Measurements from ENCODE around the gene TTC16.
A peak's percentile ranks its signal among the peaks of the same experiment; 100 is the strongest.
"Not testable (repeated sequence)": the region's sequence is repeated elsewhere in the genome, so short reads cannot be mapped to it uniquely, and the experiment has no call there.

TTC16 gene

GRCh38 chr9:127753622-127754021 is 37.7 kb downstream of the TTC16 start:
- no peaks in the 10 kb centered on the region for H3K4me1 ChIP-seq (ENCODE audit: control insufficient read depth in 2 of 2, insufficient read depth in 2 of 2, low read length in 2 of 2)
- peaks cover 7 to 19% of the 10 kb centered on the region in 2 donors for H3K27me3 ChIP-seq (ENCODE audit: control insufficient read depth in 2 of 2, insufficient read depth in 2 of 2, low read length in 2 of 2)
- no peaks in the 10 kb centered on the region for H3K9me3 ChIP-seq (ENCODE audit: control insufficient read depth in 2 of 2, low read length in 2 of 2)
- H3K36me3 ChIP-seq (ENCODE audit: control insufficient read depth in 2 of 2, insufficient read depth in 2 of 2, low read length in 2 of 2), result peaks cover 0 to 10% of the 10 kb centered on the region in 2 donors
- H3K4me3 ChIP-seq (ENCODE audit: low read length in 2 of 2), result no peak overlapping the region
- H3K9ac ChIP-seq (ENCODE audit: low read depth in 1 of 2, low read length in 2 of 2), result no peak overlapping the region
- no peak overlapping the region for H3K27ac ChIP-seq (ENCODE audit: low read depth in 2 of 2, low read length in 2 of 2)

GRCh38 chr9:127754099-127755060 is 38.5 kb downstream of the TTC16 start:
- Histone ChIP-seq H3K36me3 (ENCODE audit: control insufficient read depth in 2 of 2, insufficient read depth in 2 of 2, low read length in 2 of 2) (peaks cover 0 to 6% of the 10 kb centered on the region in 2 donors), H3K9ac (ENCODE audit: low read depth in 1 of 2, low read length in 2 of 2) (no peak overlapping the region), H3K4me3 (ENCODE audit: low read length in 2 of 2) (no peak overlapping the region), H3K9me3 (ENCODE audit: control insufficient read depth in 2 of 2, low read length in 2 of 2) (no peaks in the 10 kb centered on the region), H3K27ac (ENCODE audit: low read depth in 2 of 2, low read length in 2 of 2) (no peak overlapping the region), H3K27me3 (ENCODE audit: control insufficient read depth in 2 of 2, insufficient read depth in 2 of 2, low read length in 2 of 2) (peaks cover 7 to 19% of the 10 kb centered on the region in 2 donors), H3K4me1 (ENCODE audit: control insufficient read depth in 2 of 2, insufficient read depth in 2 of 2, low read length in 2 of 2) (no peaks in the 10 kb centered on the region)

- Histone ChIP-seq H3K27ac (ENCODE audit: low read depth in 2 of 2, low read length in 2 of 2) (no peak overlapping the region), H3K9me3 (ENCODE audit: control insufficient read depth in 2 of 2, low read length in 2 of 2) (no peaks in the 10 kb centered on the region), H3K4me1 (ENCODE audit: control insufficient read depth in 2 of 2, insufficient read depth in 2 of 2, low read length in 2 of 2) (no peaks in the 10 kb centered on the region), H3K9ac (ENCODE audit: low read depth in 1 of 2, low read length in 2 of 2) (no peak overlapping the region), H3K27me3 (ENCODE audit: control insufficient read depth in 2 of 2, insufficient read depth in 2 of 2, low read length in 2 of 2) (peaks cover 7 to 19% of the 10 kb centered on the region in 2 donors), H3K36me3 (ENCODE audit: control insufficient read depth in 2 of 2, insufficient read depth in 2 of 2, low read length in 2 of 2) (peaks cover 0 to 3% of the 10 kb centered on the region in 2 donors), H3K4me3 (ENCODE audit: low read length in 2 of 2) (no peak overlapping the region)
Observed at GRCh38 chr9:127755061-127756060, 39.5 kb downstream of the TTC16 start.

- Histone ChIP-seq H3K27ac (ENCODE audit: low read depth in 2 of 2, low read length in 2 of 2) (no peak overlapping the region), H3K36me3 (ENCODE audit: control insufficient read depth in 2 of 2, insufficient read depth in 2 of 2, low read length in 2 of 2) (no peaks in the 10 kb centered on the region), H3K4me1 (ENCODE audit: control insufficient read depth in 2 of 2, insufficient read depth in 2 of 2, low read length in 2 of 2) (no peaks in the 10 kb centered on the region), H3K4me3 (ENCODE audit: low read length in 2 of 2) (no peak overlapping the region), H3K9me3 (ENCODE audit: control insufficient read depth in 2 of 2, low read length in 2 of 2) (no peaks in the 10 kb centered on the region), H3K27me3 (ENCODE audit: control insufficient read depth in 2 of 2, insufficient read depth in 2 of 2, low read length in 2 of 2) (peaks cover 7 to 19% of the 10 kb centered on the region in 2 donors), H3K9ac (ENCODE audit: low read depth in 1 of 2, low read length in 2 of 2) (no peak overlapping the region)
Observed at GRCh38 chr9:127756233-127756632, 40.4 kb downstream of the TTC16 start.

GRCh38 chr9:127756776-127757175 is 40.9 kb downstream of the TTC16 start:
- peaks cover 7 to 19% of the 10 kb centered on the region in 2 donors for H3K27me3 ChIP-seq (ENCODE audit: control insufficient read depth in 2 of 2, insufficient read depth in 2 of 2, low read length in 2 of 2)

GRCh38 chr9:127758843-127759242 is 43.0 kb downstream of the TTC16 start:
- Histone ChIP-seq H3K36me3 (ENCODE audit: control insufficient read depth in 2 of 2, insufficient read depth in 2 of 2, low read length in 2 of 2) (no peaks in the 10 kb centered on the region), H3K9ac (ENCODE audit: low read depth in 1 of 2, low read length in 2 of 2) (no peak overlapping the region), H3K9me3 (ENCODE audit: control insufficient read depth in 2 of 2, low read length in 2 of 2) (no peaks in the 10 kb centered on the region), H3K4me1 (ENCODE audit: control insufficient read depth in 2 of 2, insufficient read depth in 2 of 2, low read length in 2 of 2) (no peaks in the 10 kb centered on the region), H3K27me3 (ENCODE audit: control insufficient read depth in 2 of 2, insufficient read depth in 2 of 2, low read length in 2 of 2) (peaks cover 6 to 14% of the 10 kb centered on the region in 2 donors), H3K27ac (ENCODE audit: low read depth in 2 of 2, low read length in 2 of 2) (no peak overlapping the region), H3K4me3 (ENCODE audit: low read length in 2 of 2) (no peak overlapping the region)

More at GRCh38 chr9:127756776-127757175, 40.9 kb downstream of the TTC16 start:
- H3K36me3 ChIP-seq (ENCODE audit: control insufficient read depth in 2 of 2, insufficient read depth in 2 of 2, low read length in 2 of 2); H3K4me1 ChIP-seq (ENCODE audit: control insufficient read depth in 2 of 2, insufficient read depth in 2 of 2, low read length in 2 of 2); H3K27ac ChIP-seq (ENCODE audit: low read depth in 2 of 2, low read length in 2 of 2); H3K9ac ChIP-seq (ENCODE audit: low read depth in 1 of 2, low read length in 2 of 2); H3K9me3 ChIP-seq (ENCODE audit: control insufficient read depth in 2 of 2, low read length in 2 of 2); H3K4me3 ChIP-seq (ENCODE audit: low read length in 2 of 2): not testable (repeated sequence)

- Histone ChIP-seq H3K9ac (ENCODE audit: low read depth in 1 of 2, low read length in 2 of 2) (no peak overlapping the region), H3K4me3 (ENCODE audit: low read length in 2 of 2) (no peak overlapping the region), H3K27me3 (ENCODE audit: control insufficient read depth in 2 of 2, insufficient read depth in 2 of 2, low read length in 2 of 2) (peaks cover 2 to 3% of the 10 kb centered on the region in 2 donors), H3K4me1 (ENCODE audit: control insufficient read depth in 2 of 2, insufficient read depth in 2 of 2, low read length in 2 of 2) (no peaks in the 10 kb centered on the region), H3K27ac (ENCODE audit: low read depth in 2 of 2, low read length in 2 of 2) (no peak overlapping the region), H3K9me3 (ENCODE audit: control insufficient read depth in 2 of 2, low read length in 2 of 2) (no peaks in the 10 kb centered on the region), H3K36me3 (ENCODE audit: control insufficient read depth in 2 of 2, insufficient read depth in 2 of 2, low read length in 2 of 2) (no peaks in the 10 kb centered on the region)
Observed at GRCh38 chr9:127761061-127761460, 45.2 kb downstream of the TTC16 start.

GRCh38 chr9:127761491-127761956 is 45.6 kb downstream of the TTC16 start:
- Histone ChIP-seq H3K27me3 (ENCODE audit: control insufficient read depth in 2 of 2, insufficient read depth in 2 of 2, low read length in 2 of 2) (peaks cover 2 to 3% of the 10 kb centered on the region in 2 donors), H3K36me3 (ENCODE audit: control insufficient read depth in 2 of 2, insufficient read depth in 2 of 2, low read length in 2 of 2) (no peaks in the 10 kb centered on the region), H3K9ac (ENCODE audit: low read depth in 1 of 2, low read length in 2 of 2) (no peak overlapping the region), H3K4me3 (ENCODE audit: low read length in 2 of 2) (no peak overlapping the region), H3K27ac (ENCODE audit: low read depth in 2 of 2, low read length in 2 of 2) (no peak overlapping the region), H3K4me1 (ENCODE audit: control insufficient read depth in 2 of 2, insufficient read depth in 2 of 2, low read length in 2 of 2) (no peaks in the 10 kb centered on the region), H3K9me3 (ENCODE audit: control insufficient read depth in 2 of 2, low read length in 2 of 2) (no peaks in the 10 kb centered on the region)

- H3K4me1 ChIP-seq (ENCODE audit: control insufficient read depth in 2 of 2, insufficient read depth in 2 of 2, low read length in 2 of 2), result no peaks in the 10 kb centered on the region
- H3K9ac ChIP-seq (ENCODE audit: low read depth in 1 of 2, low read length in 2 of 2), result no peak overlapping the region
- no peaks in the 10 kb centered on the region for H3K9me3 ChIP-seq (ENCODE audit: control insufficient read depth in 2 of 2, low read length in 2 of 2)
- no peak overlapping the region for H3K4me3 ChIP-seq (ENCODE audit: low read length in 2 of 2)
- H3K36me3 ChIP-seq (ENCODE audit: control insufficient read depth in 2 of 2, insufficient read depth in 2 of 2, low read length in 2 of 2), result no peaks in the 10 kb centered on the region
- H3K27me3 ChIP-seq (ENCODE audit: control insufficient read depth in 2 of 2, insufficient read depth in 2 of 2, low read length in 2 of 2), result peaks cover 2 to 3% of the 10 kb centered on the region in 2 donors
- H3K27ac ChIP-seq (ENCODE audit: low read depth in 2 of 2, low read length in 2 of 2), result peak overlapping the region in 1 of 2 donors; percentile 39
Observed at GRCh38 chr9:127762111-127762676, 46.3 kb downstream of the TTC16 start.

Data from mucosa of rectum (tissue), 2 donors.